Hematopoietic multipotent progenitor cell treated with erythropoietin and hydrocortisone succinate and interleukin-3 and kit ligand, for 6 days (in vitro differentiated cells): ENCODE results near the gene ASB6.
A peak's percentile ranks its signal among the peaks of the same experiment; 100 is the strongest.

Experiments used
- DNase-seq: peaks from one replicate; pipeline ENCODE4 v3.0.0-alpha.2; 2015

The ASB6 gene

DNA sequence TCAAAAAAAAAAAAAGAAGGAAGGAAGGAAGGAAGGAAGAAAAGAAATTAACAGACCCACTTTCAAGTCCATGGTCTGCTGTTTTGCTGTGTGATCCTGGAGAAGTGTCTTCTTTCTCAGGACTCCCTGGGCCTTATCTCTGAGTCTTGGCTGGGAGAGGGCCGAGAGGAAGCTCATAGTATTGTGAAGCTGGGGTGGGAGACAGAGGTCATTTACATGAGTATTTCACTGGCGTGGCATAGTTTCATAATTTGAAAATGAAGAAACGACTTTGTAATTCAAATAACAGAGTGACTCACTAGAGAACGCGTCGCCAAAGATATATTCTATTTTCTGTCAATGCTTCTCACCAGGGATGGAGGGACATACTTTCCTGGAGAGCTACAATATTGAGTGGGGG lies 18.6 kb downstream of the ASB6 start:
- no peak for DNase-seq

DNA sequence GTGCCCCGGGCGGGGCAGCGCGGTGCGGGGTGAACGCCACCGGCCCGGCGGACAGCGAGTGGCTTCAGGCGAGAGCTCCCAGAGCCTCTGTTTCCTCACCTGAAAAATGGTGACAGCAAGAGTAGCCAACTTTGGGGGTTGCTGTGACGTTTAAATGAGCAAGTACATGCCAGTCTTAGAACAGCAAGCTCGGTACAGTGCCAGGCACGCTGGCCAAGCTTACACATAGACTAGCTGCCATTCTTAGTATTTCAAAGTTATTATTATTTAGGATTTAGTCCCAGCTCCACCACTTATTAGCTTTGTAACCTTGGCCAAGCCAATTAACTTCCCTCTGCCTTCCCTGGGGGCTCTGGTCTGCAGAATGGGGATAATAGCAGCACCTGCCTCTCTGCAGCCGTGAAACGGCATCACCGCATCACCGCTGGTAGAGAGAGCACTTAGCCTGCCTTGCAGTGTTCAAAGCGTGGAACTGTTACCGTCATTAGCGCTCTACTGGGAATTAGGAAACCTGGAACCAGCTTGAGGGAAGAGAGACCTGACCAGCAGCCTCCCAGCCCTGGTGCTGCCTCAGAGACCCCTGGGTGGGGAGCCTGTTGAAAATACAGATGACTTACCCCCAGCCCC lies 21.2 kb downstream of the ASB6 start, which contains the start of gene C9orf50:
Gene C9orf50, minus strand, starts transcription at position 433 of the 627 bp plus-strand sequence. CDS start 527 bp downstream, outside the sequence.
- DNase-seq, result no peak

DNA sequence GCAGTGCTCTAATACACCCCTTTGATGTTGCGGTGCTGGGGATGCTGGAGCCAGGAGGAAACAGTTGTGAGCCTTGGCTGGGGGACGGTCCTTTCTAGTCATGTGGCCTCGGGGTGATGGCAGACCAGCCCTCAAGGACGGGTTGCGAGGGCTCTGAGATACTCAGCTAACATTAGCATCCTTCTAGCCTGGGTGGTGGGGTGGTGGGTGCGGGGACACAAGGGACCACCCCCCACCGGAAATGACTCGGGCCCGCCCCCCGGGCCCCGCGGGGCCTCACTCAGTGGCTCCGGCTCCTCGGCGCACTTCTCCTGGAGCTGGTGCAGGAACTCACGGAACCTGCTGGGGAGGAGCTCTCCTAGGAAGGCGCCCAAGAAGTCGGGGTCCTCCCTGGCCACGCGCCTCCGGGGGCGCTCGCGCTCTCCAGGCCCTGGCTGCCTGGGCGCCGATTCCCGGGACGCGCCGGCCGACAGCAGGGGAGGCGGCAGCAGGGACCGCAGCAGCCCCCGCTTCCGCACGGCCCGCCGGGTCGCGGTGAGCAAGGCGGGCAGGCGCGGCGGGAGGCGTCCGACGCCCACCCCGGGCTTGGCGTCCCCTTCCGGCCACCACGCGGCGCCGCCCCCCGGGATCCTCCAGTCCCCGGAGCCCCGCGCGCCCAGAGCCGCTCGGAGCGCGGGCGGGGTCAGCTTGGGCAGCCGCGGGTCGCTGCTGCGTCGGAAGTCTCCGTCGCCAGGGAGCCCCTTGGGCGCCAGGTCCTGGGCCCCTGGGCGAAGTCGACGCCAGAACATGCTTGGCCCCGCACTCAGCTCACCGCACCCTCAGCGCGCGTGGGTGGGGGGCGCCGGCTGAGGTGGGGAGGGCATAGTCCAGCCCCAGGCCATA lies 21.9 kb downstream of the ASB6 start:
- peak; percentile 59 for DNase-seq

DNA sequence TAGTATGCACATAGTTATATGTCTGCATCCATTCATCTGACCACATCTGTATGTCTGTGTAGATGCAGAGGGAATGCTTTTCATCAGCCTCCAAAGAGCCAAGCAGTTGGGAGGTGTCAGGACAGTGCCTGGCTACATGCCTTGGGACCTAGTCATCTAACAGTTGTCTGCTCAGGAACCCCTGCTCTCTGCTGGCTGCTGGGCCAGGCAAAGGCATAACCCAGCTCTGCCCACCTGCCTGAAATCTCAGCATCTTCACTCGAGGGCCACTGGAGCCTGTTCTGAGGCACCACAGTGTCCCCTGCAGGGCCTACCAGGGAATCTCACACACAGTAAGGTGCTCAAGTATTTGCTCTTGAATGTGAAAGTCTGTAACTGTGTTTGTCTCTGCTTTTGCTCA lies 24.8 kb downstream of the ASB6 start:
- no peak for DNase-seq

DNA sequence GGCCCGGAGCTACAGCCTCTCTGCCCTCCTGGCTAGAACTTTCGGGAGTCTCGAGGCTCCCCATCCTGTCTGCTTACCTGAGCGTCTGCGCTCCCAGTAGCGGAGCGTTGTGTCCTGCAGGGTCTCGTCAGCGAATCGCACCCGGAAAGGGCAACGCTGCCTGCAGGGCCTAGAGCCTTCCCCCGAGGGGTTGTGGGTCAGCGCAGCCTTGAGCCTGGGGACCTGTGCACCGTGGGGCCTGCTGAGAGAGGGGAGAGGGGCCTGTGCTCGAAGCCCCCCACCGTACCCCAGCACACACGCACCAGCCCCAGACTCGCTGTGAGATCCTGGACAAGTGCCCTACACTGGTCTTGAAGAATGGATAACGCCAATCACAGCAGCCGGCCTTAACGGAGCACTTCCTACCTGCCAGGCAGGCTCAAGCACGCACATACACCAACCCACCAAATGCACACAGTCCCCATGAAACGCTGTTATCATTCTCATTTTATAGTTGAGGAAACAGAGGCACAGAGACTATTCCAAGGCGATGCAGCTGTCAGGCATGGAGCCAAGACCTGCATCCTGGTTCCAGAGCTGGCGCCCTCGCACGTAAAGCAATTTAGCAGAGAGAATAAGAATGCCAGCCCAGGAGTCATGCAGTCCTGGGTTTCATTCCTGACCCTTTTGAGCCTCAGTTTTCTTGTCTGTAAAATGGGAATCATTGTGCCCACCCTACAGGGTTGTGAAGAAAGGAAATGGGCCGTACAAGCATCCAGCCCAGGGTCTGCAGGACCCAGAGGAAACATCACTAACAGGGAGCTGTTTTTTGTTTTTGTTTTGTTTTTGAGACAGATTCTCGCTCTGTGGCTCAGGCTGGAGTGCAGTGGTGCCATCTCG lies 26.3 kb downstream of the ASB6 start:
- DNase-seq, result no peak

DNA sequence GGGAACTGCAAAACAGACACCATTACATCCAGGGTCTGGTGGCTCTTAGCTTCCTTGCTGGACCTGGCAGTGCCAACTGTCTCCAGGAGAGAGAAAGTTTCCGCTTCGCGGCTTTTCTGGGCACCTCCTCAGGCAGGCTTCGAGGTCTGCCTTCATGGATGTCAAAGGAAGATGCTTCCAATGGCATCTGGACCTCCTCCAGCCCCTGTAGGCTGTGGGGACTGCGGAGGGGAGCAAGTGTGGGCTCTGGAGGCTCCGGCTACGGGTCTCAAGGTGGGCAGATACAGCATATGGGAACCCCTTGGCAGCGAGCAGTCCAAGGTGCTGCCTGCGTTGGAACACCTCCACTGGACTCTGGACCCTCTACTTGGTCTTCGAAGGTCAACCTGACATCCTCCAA lies 27.0 kb downstream of the ASB6 start:
- DNase-seq, result no peak

DNA sequence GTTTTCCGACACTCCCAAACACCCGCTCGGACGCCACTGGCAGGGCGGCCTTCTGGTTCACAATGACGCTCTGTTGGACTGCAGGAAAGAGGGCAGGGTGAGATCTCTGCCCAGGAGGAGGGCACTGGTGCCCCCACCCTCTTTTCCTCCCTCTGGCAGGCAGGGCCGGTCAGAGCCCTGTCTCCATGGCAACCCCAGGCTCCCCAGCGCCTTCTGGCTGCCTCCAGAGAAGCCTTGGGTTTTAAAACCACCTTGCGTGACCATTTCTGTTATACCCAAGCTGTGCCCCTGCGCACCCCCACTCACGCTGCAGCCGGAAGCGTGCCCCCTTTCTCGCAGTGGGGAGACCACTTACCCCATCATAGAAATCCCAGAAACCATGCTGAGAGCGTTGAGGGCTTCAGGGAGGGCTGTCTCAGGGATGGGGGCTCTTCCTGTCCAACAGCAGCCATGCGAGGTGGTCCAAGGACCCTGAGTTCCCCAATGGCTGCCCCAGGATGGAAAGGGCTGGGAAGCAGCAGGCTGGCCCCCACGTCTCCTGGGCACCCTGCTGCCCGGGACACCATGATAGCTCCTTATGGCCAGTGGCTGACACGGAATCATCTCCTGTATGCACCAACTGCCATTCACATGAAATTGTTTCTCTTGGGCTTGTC lies 28.3 kb downstream of the ASB6 start:
- DNase-seq, result no peak

DNA sequence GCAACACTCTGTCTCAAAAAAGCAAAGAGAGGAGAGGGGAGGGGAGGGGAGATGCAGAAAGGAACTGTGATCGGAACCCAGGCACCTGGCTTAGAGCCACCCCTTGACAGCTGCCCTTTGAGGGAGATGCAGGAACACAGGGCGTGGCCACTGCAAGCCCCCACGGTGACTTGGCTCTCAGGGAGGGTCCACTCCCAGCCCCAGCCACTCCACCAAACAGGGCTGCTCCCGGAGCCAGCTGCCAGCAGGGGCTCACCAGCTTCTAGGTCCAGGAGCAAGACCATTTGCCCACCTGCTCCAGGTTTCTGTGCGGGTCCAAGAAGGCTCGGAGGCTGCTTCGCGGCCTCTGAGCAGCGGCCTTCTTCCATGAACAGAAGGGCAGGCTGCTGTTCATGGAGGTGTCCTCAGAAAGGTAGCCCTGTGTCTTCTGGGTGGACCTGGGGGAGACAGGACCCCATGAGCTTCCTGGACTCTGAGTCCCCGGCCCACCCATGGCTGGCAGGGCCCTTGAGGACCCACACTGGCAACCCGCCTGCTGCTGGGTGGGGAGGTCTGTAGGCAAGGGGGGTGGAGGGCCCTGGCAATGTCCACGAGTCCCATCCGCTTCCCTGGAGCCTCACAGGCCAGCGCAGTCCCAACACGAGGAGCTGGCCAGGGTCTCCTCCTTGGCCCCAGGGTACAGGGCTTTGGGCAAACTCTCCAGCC lies 29.0 kb downstream of the ASB6 start:
- no peak for DNase-seq

DNA sequence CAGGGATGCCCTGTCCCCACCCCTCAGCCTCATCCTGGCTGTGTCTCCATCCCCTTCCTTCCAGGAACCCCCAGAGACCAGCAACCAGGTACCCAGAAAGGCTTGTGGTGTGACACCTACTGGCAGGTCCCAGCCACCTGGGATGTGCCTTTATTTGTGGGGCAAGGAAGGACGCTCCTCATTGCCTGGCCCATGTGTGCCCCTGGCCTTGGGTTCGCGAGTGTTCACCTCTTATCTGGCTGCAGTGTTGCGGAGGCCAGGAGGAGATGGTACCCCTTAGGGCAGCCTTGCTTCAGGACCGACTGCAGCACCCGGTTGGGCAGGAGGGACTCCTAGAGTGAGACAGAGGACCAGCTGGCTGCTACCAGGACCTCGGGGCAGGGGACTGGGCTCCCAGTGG lies 29.8 kb downstream of the ASB6 start:
- DNase-seq, result no peak

DNA sequence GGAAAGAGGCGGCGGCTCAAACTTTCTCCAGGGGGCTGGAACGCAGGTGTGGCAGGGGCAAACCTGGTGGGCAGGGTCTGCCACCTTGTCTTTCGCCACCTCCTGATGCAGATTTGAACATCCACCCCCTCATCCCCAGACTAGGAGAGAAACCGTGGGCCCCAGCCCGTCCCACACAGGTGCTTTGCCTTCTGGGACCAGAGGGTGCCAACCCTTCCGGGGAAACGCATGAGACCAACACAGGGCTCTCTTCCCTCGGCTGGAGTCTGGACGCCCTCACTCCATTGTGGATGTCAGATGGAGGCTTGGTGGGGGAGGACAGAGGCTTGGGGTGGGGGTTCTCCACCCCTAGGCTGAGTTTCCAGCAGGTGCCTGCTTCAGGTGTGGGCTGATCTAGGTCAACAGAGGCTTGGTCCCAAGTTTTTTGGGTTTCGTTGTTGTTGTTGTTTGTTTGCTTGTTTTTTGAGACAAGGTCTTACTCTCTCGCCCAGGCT lies 30.6 kb downstream of the ASB6 start:
- DNase-seq, result no peak

DNA sequence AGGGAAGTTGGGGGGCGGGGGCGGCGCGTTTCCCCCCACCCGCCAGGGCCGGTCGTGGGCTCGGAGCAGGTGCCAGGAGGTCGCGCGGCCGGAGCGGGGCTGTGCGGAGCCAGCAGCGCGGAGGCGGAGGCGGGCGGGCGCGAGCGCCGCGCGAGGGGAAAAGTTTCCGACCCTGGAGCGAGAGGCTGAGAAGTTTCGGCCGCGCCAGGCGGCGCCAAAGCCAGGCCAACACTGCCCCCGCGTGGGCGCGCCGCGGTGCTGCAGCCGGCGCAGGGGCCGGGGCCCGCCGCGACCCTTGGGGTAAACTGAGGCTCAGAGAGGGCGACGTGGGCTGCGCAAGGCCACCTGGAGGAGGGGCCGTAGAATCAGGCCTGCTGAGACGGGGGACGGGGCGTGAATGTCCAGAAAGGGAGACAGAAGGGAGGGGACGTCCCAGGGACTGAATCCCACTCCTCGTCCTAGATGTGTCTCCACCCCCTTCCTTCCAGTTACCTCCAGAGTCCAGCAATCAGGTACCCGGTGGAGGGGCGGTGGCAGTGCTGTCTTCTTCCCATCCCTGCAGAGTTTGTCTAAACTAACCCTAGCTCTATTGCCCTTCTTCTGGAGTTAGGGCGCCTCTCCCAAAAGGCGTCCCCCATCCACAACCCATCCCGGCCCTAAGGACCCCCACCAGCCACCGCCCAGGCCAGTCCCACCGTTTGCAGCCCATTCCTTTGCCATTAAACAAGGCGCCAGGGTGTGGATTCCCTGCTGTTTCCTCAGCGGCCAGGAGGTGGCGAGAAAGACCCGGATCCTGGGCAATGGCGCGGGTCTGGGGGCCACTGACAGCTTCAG lies 31.3 kb downstream of the ASB6 start:
- DNase-seq, result peak; percentile 77

DNA sequence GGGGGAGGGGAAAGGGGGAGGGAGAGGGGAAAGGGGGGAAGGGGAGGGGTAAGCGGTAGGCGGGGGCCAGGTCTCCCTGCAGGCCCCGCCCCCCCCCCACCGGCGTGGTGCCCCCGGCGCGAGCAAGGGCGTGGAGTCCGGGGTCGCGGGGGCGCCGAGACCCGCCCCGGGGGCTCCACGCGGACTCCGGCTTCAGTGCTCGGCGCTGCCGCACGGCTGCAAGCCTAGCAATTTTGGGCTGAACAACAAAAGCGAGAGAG lies 31.8 kb downstream of the ASB6 start:
- DNase-seq, result no peak

DNA sequence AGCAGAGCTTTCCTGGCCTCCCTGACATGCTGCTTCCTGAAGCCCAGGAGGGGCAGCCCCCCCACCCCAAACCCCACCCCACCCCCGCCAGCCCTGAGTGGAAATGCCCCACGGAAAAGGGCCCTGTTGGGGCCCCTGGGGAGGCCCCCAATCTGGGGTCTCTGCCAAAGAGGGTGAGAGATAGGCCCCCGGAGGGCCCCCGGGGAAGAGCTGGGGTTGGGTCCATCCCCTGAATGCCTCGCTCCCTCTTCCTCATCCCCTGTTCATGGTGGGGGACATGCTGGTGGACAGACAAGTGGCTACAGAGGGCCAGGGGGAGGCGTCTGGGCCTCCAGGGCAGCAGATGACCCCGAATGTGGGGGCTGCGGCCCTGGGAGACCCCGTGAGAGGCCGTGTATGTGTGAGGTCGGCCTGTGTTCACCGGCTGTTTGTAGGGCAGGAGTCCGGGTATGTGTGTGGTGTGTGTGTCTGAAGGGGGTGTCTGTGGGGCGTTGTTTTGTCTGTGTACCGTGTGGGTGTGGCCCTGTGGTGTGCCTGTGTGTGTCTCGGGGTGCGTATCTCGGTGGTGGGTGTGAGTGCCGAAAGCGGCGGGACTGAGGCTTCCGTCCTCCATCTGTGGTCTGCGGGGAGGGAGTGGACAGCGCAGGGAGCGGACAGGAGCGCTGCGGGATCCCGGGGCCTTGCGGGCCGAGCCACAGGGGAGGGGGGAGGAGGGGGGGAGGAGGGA lies 32.3 kb downstream of the ASB6 start:
- DNase-seq, result peak; percentile 65

DNA sequence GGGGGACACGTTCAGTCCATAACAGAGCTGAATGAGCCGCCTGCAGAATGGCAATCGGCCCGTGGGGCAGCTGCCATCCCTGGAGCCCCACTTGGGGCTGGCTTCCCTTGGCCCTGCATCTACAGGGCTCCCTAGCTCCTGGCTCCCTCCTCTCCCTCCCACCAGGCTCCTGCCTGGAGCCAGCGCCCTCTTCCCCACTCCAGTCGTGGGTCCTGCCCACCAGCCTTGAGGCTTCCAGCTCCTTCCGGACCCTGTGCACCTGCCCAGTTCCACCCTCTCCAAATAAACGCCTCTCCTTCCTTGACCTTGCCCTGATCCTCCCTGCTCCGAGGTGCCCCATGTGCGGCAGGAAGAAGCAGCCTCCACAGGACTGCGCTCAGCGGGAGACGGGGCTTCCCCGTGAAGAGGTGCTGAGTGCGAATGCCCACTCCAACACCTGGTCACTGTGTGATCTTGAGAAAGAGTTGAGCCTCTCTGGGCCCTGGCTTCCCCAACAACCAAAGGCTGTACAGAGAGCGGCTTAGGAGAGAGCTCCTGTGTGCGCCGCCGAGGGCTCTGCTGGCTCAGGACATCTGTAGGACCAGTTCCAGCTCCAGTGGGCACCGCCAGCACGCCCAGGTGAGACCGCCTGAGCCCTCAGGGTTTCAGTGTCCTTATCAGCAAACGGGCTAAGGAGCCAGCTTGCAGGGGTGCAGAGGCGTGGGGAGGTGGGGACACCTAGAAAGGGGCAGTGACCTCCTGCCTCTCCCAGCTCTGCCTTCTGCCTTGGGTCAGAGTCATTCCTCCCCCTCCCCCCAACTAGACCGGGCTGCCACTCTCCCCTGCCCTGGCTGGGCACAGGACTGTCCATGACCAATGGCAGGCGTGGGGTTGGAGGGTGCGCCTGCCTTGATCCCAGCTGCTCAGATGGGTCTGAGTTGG lies 33.1 kb downstream of the ASB6 start:
- DNase-seq, result no peak

DNA sequence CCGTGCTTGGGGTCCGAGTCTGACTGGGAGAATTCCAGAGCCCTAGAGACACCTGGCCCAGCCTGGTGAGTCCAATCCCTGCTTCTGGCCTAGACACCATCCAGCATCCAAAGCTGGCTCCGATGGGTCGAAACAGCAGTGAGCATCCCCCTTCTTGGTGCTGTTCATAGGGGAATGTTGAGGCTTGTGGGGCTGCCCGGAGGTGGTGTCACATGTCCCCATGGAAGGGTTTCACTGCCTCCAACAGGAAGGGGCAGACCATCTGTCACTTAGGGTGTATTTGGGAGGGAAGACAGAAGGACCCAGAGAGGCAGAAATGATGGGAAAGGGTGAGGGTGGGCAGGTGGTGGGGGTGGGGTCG lies 34.9 kb downstream of the ASB6 start:
- DNase-seq, result no peak

DNA sequence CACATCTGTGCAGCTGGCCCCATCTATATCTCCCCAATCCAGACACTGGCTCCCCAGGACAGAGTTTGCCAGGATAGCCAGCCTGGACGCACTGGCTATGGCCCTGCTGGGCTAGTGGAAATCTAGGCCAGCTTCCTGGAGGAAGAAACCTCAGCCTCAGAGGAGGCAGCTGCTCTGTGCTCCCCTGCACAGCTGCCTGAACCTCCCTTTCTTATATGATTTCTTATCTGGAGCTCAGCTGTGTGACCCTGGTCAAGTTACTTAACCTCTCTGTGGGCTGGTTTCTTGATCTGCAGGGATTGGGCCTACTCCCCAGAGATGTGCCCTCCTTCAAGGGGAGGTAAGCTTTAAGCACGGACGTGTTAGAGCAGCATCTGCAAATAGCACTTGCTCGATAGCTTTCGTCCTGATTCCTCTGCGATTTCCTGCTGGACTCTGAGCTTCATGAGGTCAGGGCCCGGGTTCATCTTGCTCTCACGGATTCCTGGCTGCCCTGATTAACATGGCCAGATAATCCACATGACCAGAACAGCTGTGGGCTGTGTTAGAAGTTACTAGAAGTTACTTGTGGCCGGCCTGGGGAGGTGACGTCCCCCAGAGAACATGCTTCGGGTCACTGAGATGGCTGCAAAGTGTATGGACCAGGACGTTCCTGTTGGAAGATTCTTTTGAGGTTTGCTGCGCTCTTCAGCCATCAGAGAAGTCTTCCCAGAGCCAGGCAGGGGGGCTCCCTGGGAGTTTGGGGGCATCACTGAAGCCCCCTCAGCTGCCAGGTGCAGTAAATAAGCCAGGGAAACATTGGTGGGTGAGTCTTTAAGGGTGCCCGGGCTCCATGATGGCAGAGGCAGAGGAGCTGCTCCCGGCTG lies 35.6 kb downstream of the ASB6 start:
- no peak for DNase-seq

DNA sequence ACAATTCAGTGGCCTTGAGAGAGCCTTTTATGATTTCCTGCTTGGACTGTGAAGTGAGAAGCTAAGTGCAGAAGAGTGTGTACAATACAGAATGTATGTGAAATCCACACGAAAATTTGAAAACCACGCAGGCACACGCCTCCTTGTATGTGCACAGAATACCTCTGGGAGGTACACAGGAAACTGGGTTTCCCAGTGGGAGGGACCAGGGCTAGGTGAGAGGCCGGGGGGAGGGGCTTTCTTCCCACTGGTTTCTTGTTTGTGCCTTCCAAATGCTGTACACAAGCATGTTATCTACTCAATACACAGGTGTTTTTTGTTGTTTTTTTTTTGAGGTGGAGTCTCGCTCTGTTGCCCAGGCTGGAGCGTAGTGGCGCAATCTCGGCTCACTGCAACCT lies 37.2 kb downstream of the ASB6 start:
- DNase-seq, result no peak

DNA sequence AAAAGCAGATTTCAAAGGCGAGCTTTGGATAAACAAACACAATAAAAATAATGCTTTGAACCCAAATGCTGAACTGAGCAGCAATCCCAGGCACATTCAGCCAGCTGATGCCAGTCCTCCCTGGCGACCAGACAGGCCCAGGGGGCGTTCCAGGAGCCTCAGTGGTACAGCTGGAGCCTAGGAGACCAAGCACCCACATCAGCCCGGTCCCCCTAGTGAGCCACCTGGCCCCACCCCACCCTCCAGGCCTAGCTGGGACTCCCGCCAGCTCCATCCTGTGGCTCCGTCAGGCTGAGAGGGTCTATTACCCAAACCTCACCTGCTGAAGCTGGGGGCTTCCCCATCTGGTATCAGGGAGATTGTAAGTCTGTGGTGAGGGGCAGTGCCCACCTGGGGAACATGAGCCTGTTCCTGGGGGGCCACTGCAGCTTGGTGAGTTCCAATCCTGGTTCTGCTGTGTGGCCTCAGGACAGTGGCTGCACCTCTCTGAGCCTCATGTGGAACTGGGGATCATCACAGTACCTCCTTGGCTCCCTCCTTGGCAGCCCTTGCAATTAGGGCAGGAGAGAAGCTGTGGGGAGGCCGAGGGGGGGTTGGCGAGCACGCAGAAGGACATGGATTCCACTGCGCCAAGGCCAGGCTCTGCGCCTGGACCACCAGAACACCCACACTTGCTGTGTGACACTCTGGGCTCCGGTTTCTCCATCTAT lies 37.7 kb downstream of the ASB6 start:
- DNase-seq, result no peak
